ENCODE measurements around the gene MRPS18A. TPM values are rescaled to one million over a fixed set of nuclear protein-coding genes. Genes with fewer than 3 reads are reported as not detected.

Gene MRPS18A
- total and polyA plus RNA-seq, 2 of the 8 experiments (the other 6 are each of a cell fraction or from before 2014, with no cell fraction given), result 48.3 to 121 TPM

- FAIRE-seq (no peak), DNase-seq (ENCODE audit: low read depth in 1 of 2, low spot score in 2 of 2) (no peak)
- Histone ChIP-seq H3K9ac (replicated peaks in 1 of 4; ENCODE audit: extremely low read depth in 1 of 4, low read depth in 3 of 4, low read length in 3 of 4) (no peak overlapping the region), H3K36me3 (ENCODE audit: control insufficient read depth in 2 of 4, insufficient read depth in 4 of 4, low read length in 3 of 4) (peaks cover 36 to 71% (median 57%) of the 10 kb centered on the region in 4 experiments), H4K91ac (replicated peaks; ENCODE audit: insufficient read length, low read length) (no peak overlapping the region), H3K18ac (ENCODE audit: extremely low read depth, low read length) (no peak overlapping the region), H3K56ac (replicated peaks; ENCODE audit: insufficient read length, low read depth, low read length) (no peak overlapping the region), H3K79me2 (ENCODE audit: control insufficient read depth in 1 of 2, insufficient read depth in 2 of 2, low read length in 2 of 2) (peaks cover 0 to 8% of the 10 kb centered on the region in 2 experiments; a peak in 1 of 4 replicates), H2BK20ac (ENCODE audit: low read length) (no peak overlapping the region), H2AFZ (ENCODE audit: low read length) (no peak overlapping the region), H3K14ac (ENCODE audit: insufficient read length) (no peak overlapping the region), H3K79me1 (ENCODE audit: low read depth, low read length) (peaks cover 8% of the 10 kb centered on the region), H2BK5ac (ENCODE audit: low read depth, low read length) (no peak overlapping the region), H3K4me2 (ENCODE audit: insufficient read depth in 1 of 2, low read depth in 2 of 2, low read length in 2 of 2) (no peak overlapping the region), H2AK5ac (ENCODE audit: low read depth, low read length) (no peak overlapping the region), H3K23ac (ENCODE audit: insufficient read length) (no peak overlapping the region), H3K4me1 (replicated peaks in 1 of 4; ENCODE audit: control insufficient read depth in 3 of 4, insufficient read depth in 4 of 4, low read length in 3 of 4) (no peaks in the 10 kb centered on the region), H3K9me3 (ENCODE audit: insufficient read depth in 2 of 2, low read depth in 1 of 2, low read length in 1 of 2) (no peaks in the 10 kb centered on the region), H3K27me3 (replicated peaks in 1 of 4; ENCODE audit: control insufficient read depth in 3 of 4, extremely low read depth in 1 of 4, insufficient read depth in 3 of 4, low read length in 3 of 4) (no peaks in the 10 kb centered on the region), H3K4ac (replicated peaks; ENCODE audit: insufficient read length, low read depth, low read length) (no peak overlapping the region), H4K20me1 (replicated peaks in 1 of 2; ENCODE audit: control insufficient read depth in 1 of 2, insufficient read depth in 2 of 2, low read length in 2 of 2) (peaks cover 8 to 11% of the 10 kb centered on the region in 2 experiments), H3K27ac (ENCODE audit: low read depth, low read length) (no peak overlapping the region), H2BK12ac (ENCODE audit: low read depth, low read length) (no peak overlapping the region), H3K23me2 (ENCODE audit: low read depth, low read length) (no peaks in the 10 kb centered on the region), H4K5ac (ENCODE audit: insufficient read length, low read depth, low read length) (no peak overlapping the region), H4K8ac (ENCODE audit: extremely low read depth, insufficient read depth, low read length) (no peak overlapping the region), H2BK15ac (ENCODE audit: low read length) (no peak overlapping the region), H3K4me3 (ENCODE audit: extremely low read depth in 1 of 4, insufficient read depth in 2 of 4, low read depth in 3 of 4, low read length in 4 of 4) (no peak overlapping the region), H2BK120ac (replicated peaks; ENCODE audit: low read depth, low read length) (no peak overlapping the region)
- 96% methylated on average over 10 of the region's 10 CpGs; no CpG with 5 or more reads in 1 of the 2 experiments for WGBS, 2 experiments (ENCODE audit: extremely low coverage in 1 of 2, insufficient coverage in 1 of 2, insufficient read length in 1 of 2, insufficient replicate concordance in 2 of 2, low coverage in 1 of 2, low lambda C conversion rate in 2 of 2, missing lambda C conversion rate in 1 of 2)
- ChIA-PET POLR2A (ENCODE audit: partially characterized antibody) (interaction anchor here (1.1 kb wide), 1 partner anchor 46 kb away, joined by 3 read pairs; no protein-coding TSS in a partner anchor), CTCF (ENCODE audit: partially characterized antibody) (interaction anchor here (1.0 to 4.0 kb wide), 3 partner anchors 9 to 456 kb away, joined by 3 to 23 read pairs (median 3); no protein-coding TSS in a partner anchor)
- TF ChIP-seq NANOG (IDR thresholded peaks at IDR 0.05; ENCODE audit: insufficient read depth, low read depth, low read length, poor library complexity, severe bottlenecking) (no peak), TEAD4 (IDR thresholded peaks at IDR 0.05; ENCODE audit: low read depth, low read length) (no peak), POU5F1 (IDR thresholded peaks at IDR 0.05; ENCODE audit: low read depth, low read length) (no peak), POLR2AphosphoS5 (IDR thresholded peaks at IDR 0.05; ENCODE audit: low read depth, low read length) (no peak), RNF2 (IDR thresholded peaks at IDR 0.05; ENCODE audit: borderline replicate concordance, low read depth, low read length, missing control alignments, poor library complexity, severe bottlenecking) (no peak), NRF1 (IDR thresholded peaks at IDR 0.05; ENCODE audit: low read depth, low read length) (no peak), YY1 (IDR thresholded peaks at IDR 0.05; ENCODE audit: low read depth, low read length) (no peak), EGR1 (IDR thresholded peaks at IDR 0.05; ENCODE audit: borderline replicate concordance, low read depth, low read length) (no peak), GABPA (IDR thresholded peaks at IDR 0.05; ENCODE audit: borderline replicate concordance, insufficient read depth, low read length) (no peak), SIRT6 (IDR thresholded peaks at IDR 0.05; ENCODE audit: low read length) (no peak)
- TF ChIP-seq, protein P1, sequence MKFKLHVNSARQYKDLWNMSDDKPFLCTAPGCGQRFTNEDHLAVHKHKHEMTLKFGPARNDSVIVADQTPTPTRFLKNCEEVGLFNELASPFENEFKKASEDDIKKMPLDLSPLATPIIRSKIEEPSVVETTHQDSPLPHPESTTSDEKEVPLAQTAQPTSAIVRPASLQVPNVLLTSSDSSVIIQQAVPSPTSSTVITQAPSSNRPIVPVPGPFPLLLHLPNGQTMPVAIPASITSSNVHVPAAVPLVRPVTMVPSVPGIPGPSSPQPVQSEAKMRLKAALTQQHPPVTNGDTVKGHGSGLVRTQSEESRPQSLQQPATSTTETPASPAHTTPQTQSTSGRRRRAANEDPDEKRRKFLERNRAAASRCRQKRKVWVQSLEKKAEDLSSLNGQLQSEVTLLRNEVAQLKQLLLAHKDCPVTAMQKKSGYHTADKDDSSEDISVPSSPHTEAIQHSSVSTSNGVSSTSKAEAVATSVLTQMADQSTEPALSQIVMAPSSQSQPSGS (IDR thresholded peaks at IDR 0.05; ENCODE audit: low read length), result no peak
Measured at GRCh38 chr6:43622541-43622940, 65.0 kb downstream of the MRPS18A start.

Data from H1 (cell line).